GM19372 (cell line): Measurements from ENCODE around the gene VAV2.

Experiments
- ATAC-seq: cut with Tn5 transposase; IDR thresholded peaks from one replicate; pipeline ENCODE4 v1.9.1; 2021; ENCODE audit warnings: mild to moderate bottlenecking, low read depth, moderate library complexity; ENCODE audit not compliant: unreplicated experiment

Gene VAV2

DNA sequence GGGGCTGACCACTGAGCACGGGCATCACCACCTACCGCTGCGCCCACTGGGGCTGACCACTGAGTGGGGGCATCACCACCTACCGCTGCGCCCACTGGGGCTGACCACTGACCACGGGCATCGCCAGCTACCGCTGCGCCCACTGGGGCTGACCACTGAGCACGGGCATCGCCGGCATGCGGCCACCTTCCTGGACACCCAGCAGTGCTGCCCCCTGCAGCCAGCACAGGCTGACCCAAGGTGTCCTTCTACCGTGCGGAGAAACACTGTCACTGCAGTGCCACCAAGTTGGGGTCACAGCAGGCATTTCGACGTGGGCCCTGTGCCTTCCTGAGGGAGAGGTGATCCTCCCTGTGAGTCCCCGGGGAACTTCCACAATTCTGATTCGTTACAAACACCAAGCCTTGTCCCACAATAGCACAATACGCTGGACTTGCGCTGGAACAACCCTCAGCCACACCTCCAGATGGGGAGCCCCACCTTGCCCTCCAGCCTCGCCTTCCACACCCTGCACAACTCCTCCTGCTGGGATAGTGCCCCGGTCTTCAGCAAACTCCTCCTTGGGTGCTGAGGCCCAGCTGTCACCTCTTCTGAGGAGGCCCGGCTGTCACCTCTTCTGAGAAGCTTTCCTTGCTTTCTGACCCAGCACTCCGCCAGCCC lies 163.7 kb downstream of the VAV2 start:
- ATAC-seq = no peak

- ATAC-seq = no peak
These were observed 165.6 kb downstream of the VAV2 start for GRCh38 chr9:133826289-133827085.

DNA sequence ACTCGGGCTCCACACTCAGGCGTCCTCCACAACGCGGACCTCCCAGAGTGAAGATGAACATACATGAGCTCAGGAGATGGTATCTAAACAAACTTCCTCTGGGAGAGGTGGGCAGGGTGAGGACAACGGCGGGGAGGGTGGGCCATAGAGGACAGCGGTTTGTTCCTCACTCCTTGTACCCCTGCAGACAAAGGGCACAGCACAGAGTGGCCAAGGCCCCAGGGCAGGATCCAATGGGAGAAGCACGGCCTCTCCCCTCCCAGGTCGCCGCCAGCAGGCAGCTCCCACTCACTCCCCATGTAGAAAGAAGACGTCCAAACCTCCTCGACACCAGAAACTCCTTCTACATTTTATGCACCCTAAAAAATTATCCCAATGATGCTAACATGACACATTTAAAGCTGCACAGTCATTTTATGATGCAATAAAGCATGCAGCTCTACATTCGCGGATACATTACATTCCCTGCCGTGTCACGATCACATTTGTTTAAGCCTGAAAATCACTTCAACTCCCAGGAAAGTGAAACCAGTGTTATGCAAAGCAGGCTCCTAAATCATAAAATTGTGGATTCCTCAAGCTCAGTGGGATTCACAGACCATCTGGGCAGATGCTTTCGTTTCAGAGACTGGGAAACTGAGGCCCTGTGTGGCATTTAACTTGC lies 166.4 kb downstream of the VAV2 start:
- no peak for ATAC-seq

GRCh38 chr9:133824802-133825186 lies 167.3 kb downstream of the VAV2 start:
- no peak for ATAC-seq

DNA sequence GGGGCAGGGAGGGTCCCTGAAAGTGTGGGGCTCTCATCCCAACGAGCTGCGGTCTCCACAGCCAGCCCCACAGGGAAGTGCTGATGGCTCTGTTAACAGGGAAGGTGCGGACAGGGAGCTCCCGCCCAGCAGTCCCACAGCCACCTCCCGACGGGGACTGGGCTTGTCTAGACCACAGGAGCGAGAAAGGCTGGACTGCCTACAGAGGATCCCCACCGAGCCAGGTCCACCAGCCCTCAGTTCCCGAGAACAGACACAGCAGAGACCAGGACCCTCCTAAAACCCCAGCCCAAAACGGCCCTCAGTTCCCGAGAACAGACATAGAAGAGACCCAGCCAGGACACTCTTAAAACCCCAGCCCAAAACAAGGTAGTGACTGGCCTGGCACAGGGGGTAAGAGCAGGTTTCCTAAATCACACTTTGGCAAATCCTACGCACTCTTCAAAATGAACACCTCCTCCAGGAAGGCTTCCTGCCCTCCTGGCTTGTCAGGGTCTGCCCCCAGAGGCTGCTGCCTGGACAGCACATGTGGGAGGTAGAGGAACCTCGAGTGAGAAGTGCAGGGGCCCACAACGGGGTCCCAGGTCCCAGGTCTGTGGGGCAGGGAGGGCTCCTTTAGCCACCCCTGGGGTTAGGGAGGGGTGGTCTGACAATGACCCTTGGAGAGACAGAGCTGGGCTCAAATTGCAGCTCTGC lies 167.9 kb downstream of the VAV2 start:
- ATAC-seq = no peak

DNA sequence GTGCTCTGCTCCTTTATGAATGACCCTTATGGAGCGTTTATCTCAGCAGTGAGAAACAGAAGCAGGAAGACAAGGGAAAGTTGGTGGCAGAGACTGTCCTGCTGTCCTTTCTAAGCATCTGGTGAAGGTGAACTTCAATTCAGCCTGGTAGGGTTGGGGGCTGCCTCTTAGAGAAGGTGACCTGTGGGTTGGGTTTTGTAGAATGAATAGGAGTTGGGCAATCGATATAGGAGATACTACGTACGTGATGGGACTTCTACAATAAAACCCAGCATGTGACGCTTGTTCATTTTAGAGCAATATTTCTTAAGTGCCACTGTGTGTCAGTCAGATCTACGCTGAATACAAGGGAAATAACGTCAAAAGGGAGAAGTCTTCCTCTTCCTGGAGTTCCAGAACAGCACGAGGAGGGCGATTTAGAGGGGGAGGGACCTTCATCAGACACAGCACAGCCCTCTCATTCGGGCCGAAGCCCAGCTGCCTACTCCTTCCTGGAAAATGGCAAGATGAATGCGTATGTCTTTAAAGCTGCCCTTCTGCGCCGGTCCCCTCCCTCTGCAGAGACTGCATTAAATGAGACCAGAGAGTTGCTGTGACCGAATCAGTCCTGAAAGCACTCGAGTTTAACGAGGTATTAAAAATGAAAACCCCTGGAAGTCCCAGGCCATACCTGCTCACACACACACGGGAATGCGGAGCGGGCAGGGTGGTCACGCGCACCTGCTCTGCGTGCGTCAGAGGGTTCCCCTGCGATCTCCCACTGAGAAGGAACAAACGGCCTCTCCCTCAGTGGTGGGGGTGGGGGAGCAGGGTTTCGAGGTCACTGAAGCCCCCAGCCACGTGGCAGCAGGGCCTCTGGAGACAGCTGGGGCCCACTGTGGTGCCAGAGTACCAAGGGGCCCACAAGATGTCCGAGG lies 168.7 kb downstream of the VAV2 start:
- no peak for ATAC-seq

DNA sequence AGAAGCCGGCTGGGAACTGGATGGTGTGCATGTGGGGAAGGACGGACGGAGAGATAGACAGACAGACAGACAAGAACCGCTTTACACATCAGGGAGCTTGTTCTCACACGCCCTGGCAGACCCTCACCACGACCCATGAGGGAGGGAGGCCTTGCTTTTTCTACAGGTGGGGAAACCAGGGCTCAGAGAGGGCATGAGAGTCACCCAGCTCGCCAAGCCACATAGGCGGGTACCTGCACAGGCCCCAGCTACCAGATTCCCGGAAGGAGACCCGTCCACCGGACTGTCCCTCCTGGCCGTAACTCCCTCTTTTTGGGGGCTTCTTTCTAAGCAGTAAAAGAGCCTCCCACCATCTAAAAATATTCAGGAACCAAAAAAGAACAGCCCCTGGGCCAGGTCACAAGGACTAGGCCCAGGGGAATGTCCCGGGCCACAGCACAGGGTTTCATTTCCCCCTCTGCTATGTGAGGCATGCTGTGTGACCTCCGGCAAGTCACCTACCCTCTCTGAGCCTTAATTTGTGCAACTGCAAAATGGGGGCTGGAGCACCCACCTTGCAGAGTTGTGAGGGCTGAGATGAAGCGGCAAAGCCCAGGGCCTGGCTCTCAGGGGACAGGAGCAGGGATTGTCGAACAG lies 169.6 kb downstream of the VAV2 start:
- no peak for ATAC-seq

- ATAC-seq = no peak
These were observed 170.3 kb downstream of the VAV2 start for GRCh38 chr9:133821601-133822429.

GRCh38 chr9:133819923-133820322 lies 172.2 kb downstream of the VAV2 start:
- no peak for ATAC-seq

- ATAC-seq = no peak
These were observed 173.7 kb downstream of the VAV2 start for GRCh38 chr9:133818444-133818843.

GRCh38 chr9:133815781-133816180 lies 176.3 kb downstream of the VAV2 start:
- ATAC-seq = no peak

- no peak for ATAC-seq
These were observed 177.4 kb downstream of the VAV2 start for GRCh38 chr9:133814586-133815208.

DNA sequence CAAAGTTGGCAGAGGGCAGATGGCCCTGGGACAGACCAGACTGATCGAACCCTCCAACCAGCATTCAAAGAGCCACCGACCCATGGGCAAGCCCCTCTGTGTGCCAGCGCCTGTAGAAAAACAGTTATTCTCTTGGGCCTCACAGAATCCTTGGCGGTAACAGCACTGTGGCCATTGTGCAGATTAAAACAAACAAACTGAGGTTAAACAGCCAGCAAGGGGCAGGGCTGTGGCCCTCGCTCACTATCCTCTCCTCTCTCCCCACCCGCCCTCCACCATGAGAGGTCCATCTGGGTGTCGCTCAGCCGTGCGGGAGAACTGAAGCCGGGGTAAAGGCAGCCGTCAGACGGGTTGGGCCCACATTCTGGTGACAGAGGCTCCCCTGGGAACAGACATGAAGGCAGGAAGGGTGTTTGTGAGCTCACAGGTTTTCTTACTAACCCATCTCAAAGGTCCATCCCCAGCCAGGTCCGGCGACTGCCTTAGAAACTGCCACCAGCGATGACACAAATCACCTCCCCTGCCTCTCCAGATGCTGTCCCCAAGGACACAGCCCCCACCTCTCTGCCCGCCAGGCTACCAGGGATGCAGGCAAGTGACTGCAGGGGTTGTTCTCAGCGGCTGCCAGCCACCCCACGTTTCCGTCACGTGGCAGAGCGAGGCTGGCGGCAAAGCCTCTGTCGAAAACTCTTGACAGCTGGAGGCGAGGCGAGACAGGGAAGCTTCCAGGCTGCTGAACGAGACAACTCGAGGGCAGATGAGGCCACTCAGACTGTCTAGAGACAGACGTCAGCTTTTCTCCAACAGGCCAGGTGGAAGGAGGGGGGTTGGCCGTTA lies 178.2 kb downstream of the VAV2 start:
- ATAC-seq = no peak

DNA sequence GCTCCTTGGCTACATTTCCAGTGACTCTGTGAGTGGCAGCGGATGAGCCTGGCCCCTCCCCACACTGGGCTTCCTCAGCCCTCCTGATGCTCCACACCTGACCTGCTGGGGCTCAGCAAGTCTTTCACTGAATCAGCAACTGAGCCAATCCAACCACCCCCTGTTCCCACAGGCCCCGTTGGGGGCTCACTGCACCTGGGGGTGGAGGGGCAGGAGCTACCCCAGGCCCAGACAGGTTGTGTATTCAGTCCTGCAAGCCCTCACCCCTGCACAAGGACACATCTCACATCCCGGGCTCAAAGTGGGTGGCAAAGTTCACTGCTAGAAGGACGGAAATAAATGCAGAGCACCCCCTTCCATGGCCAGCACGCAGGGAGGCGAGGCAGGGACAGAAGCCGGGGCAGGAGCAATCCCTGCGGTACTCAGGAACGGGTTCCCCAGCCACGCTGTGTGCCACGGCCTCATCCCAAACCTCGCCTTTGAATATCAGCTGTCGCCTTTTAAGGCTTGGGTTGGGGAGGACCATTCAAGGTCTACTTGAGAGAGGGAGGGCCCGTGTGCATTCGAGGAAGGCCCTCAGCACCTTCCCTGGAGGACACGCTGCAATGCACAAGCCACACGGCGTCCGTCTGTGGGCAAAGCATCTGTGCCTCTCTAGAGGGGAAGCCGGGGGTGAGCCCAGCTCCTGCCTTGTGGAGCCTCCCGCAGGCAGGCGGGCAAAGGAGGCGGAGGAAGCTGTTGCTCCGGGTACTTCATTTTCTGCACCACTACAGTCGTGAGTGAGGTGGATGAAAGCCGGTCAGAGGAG lies 179.0 kb downstream of the VAV2 start:
- ATAC-seq = no peak

GRCh38 chr9:133812077-133812868 lies 179.9 kb downstream of the VAV2 start:
- ATAC-seq = no peak

DNA sequence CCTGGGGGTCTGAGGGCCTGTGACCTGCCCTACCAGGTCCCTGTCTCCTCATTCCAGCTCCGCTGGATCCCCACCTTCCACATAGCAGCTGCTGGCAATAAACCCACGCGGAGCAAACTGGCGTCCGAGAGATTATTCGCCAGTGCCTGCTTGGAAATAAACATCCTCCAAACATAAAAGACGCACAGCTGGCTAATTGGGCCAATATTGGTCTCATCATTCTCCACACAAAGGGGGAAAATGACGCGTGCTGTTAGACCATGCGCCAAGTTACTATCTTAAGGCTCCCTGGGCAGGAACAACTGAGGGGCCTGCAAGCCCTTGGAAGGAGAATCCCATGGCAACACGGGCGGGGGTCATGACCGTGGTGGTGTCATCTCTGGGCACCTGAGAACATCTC lies 180.7 kb downstream of the VAV2 start:
- ATAC-seq = no peak
